Measurements from ENCODE around the gene CAMSAP3.
A peak's percentile ranks its signal among the peaks of the same experiment; 100 is the strongest.

CAMSAP3 gene

GRCh38 chr19:7559102-7559501, 36.6 kb upstream of the CAMSAP3 start:
- DNase-seq (ENCODE audit: low spot score): no peak
- TF ChIP-seq CTCF (IDR thresholded peaks at IDR 0.05; ENCODE audit: extremely low read depth, insufficient read depth, missing control alignments): no peak
- in situ Hi-C loops (cut with MboI; ENCODE audit: low pct_unique_long_range_greater_than_20kb, low sequenced_read_pairs, unreplicated experiment): loop anchor here (25.0 kb wide), 1 partner anchor 253 kb away; no protein-coding TSS in a partner anchor

GRCh38 chr19:7560255-7560654, 35.4 kb upstream of the CAMSAP3 start:
- DNase-seq (ENCODE audit: low spot score): peak; percentile 13
- TF ChIP-seq CTCF (IDR thresholded peaks at IDR 0.05; ENCODE audit: extremely low read depth, insufficient read depth, missing control alignments): no peak
- in situ Hi-C loops (cut with MboI; ENCODE audit: low pct_unique_long_range_greater_than_20kb, low sequenced_read_pairs, unreplicated experiment): loop anchor here (25.0 kb wide), 1 partner anchor 252 kb away; no protein-coding TSS in a partner anchor

GRCh38 chr19:7561325-7561724, 34.3 kb upstream of the CAMSAP3 start:
- no peak for DNase-seq (ENCODE audit: low spot score)
- in situ Hi-C loops (cut with MboI; ENCODE audit: low pct_unique_long_range_greater_than_20kb, low sequenced_read_pairs, unreplicated experiment): loop anchor here (25.0 kb wide), 1 partner anchor 251 kb away; no protein-coding TSS in a partner anchor
- no peak for TF ChIP-seq CTCF (IDR thresholded peaks at IDR 0.05; ENCODE audit: extremely low read depth, insufficient read depth, missing control alignments)

- TF ChIP-seq CTCF (IDR thresholded peaks at IDR 0.05; ENCODE audit: extremely low read depth, insufficient read depth, missing control alignments): no peak
- in situ Hi-C loops (cut with MboI; ENCODE audit: low pct_unique_long_range_greater_than_20kb, low sequenced_read_pairs, unreplicated experiment): loop anchor here (25.0 kb wide), 1 partner anchor 249 kb away; no protein-coding TSS in a partner anchor
- peak; percentile 20 for DNase-seq (ENCODE audit: low spot score)
Observed at GRCh38 chr19:7562646-7563393, 32.8 kb upstream of the CAMSAP3 start.

- no peak for TF ChIP-seq CTCF (IDR thresholded peaks at IDR 0.05; ENCODE audit: extremely low read depth, insufficient read depth, missing control alignments)
- in situ Hi-C loops (cut with MboI; ENCODE audit: low pct_unique_long_range_greater_than_20kb, low sequenced_read_pairs, unreplicated experiment): loop anchor here (25.0 kb wide), 1 partner anchor 247 kb away; no protein-coding TSS in a partner anchor
- DNase-seq (ENCODE audit: low spot score): no peak
Observed at GRCh38 chr19:7564866-7565265, 30.8 kb upstream of the CAMSAP3 start.

GRCh38 chr19:7565332-7565731, 30.3 kb upstream of the CAMSAP3 start:
- TF ChIP-seq CTCF (IDR thresholded peaks at IDR 0.05; ENCODE audit: extremely low read depth, insufficient read depth, missing control alignments): no peak
- in situ Hi-C loops (cut with MboI; ENCODE audit: low pct_unique_long_range_greater_than_20kb, low sequenced_read_pairs, unreplicated experiment): loop anchor here (25.0 kb wide), 1 partner anchor 247 kb away; no protein-coding TSS in a partner anchor
- DNase-seq (ENCODE audit: low spot score): peak; percentile 12

Measured in GM13977 (cell line).